Endothelial cell of umbilical vein (primary cell): Measurements from ENCODE around the gene IBTK. TPM values are rescaled to one million over a fixed set of nuclear protein-coding genes. Genes with fewer than 3 reads are reported as not detected.

ENCODE experiments used
- BruUV-seq: library from RNA; stranded (reverse); fragments of 400-500 nt; replicated peaks from 2 replicates; lab custom pipeline; 2021; lab: Mats Ljungman, UMichigan
- CTCF ChIA-PET: fragments of 300-600, 350-600 bp; sonication (Branson Sonifier 250); formaldehyde crosslinking; loops from one replicate; lab custom pipeline; 2021; ENCODE audit warnings: antibody characterized with exemption, inconsistent platforms; lab: Charles Lee
- POLR2A ChIA-PET: fragments of 300-600, 350-600 bp; sonication (Branson Sonifier 250); formaldehyde crosslinking; loops from one replicate; lab custom pipeline; 2021; ENCODE audit warnings: antibody characterized with exemption, inconsistent platforms; lab: Charles Lee
- DNase-seq: peaks from one replicate; pipeline ENCODE4 v3.0.0-alpha.2; 2011; ENCODE audit warnings: low read depth, low spot score
- FAIRE-seq: peaks from 2 replicates; lab custom pipeline; 2011; peaks lifted over from hg19 to GRCh38; lab: Jason Lieb, UNC
- H2AFZ ChIP-seq: 2 replicates; pipeline ENCODE4 v1.6.0; 2012; ENCODE audit warnings: low read depth, low read length, control low read depth, inconsistent platforms
- H3K27ac ChIP-seq: 2 replicates; pipeline ENCODE4 v1.5.1; 2011; ENCODE audit warnings: low read depth, mild to moderate bottlenecking, control low read depth, low read length, moderate library complexity; ENCODE audit not compliant: insufficient read depth
- H3K27me3 ChIP-seq, 2 experiments: 2 replicates each; pipeline versions ENCODE4 v1.6.0 to v1.6.1; 2011; ENCODE audit warnings: low read length in 2 of 2, mixed read lengths in 1 of 2; ENCODE audit not compliant: control insufficient read depth in 2 of 2, insufficient read depth in 2 of 2
- H3K36me3 ChIP-seq, 2 experiments: 2 replicates in 1 of 2; 3 replicates in 1 of 2; pipeline ENCODE4 v1.5.1; 2011; ENCODE audit warnings: low read length in 2 of 2, mild to moderate bottlenecking in 1 of 2, moderate library complexity in 1 of 2; ENCODE audit not compliant: control insufficient read depth in 2 of 2, insufficient read depth in 2 of 2; ENCODE audit errors: extremely low read depth in 1 of 2
- H3K4me1 ChIP-seq: 3 replicates; pipeline ENCODE4 v1.5.1; 2011; ENCODE audit warnings: mild to moderate bottlenecking, low read length; ENCODE audit not compliant: control insufficient read depth, insufficient read depth; ENCODE audit errors: extremely low read depth
- H3K4me2 ChIP-seq: 2 replicates; pipeline ENCODE4 v1.6.1; 2011; ENCODE audit warnings: low read length, control low read depth, mixed read lengths; ENCODE audit not compliant: insufficient read depth
- H3K4me3 ChIP-seq, 3 experiments: fragments of 200-600 bp in 1 of 3; sonication (generic), shearing (Covaris generic) in 1 of 3; replicated peaks in 1 of 3; 2 replicates each; pipeline ENCODE4 v1.5.1; 2011 to 2016; ENCODE audit warnings: control low read depth in 3 of 3, low read length in 3 of 3, mild to moderate bottlenecking in 2 of 3, inconsistent platforms in 1 of 3, low read depth in 1 of 3, moderate library complexity in 1 of 3; ENCODE audit not compliant: insufficient read depth in 1 of 3
- H3K79me2 ChIP-seq: 2 replicates; pipeline ENCODE4 v1.6.0; 2012; ENCODE audit warnings: low read length, inconsistent platforms; ENCODE audit not compliant: control insufficient read depth, insufficient read depth
- H3K9ac ChIP-seq: replicated peaks from 2 replicates; pipeline ENCODE3; 2011; ENCODE audit warnings: low read length, control low read depth; ENCODE audit not compliant: insufficient read depth; ENCODE audit errors: extremely low read depth
- H3K9me1 ChIP-seq: replicated peaks from 3 replicates; pipeline ENCODE4 v1.6.0; 2011; ENCODE audit warnings: mild to moderate bottlenecking, low read length; ENCODE audit not compliant: control insufficient read depth, insufficient read depth; ENCODE audit errors: extremely low read depth
- H3K9me3 ChIP-seq: replicated peaks from 2 replicates; pipeline ENCODE4 v1.5.1; 2012; ENCODE audit warnings: low read length, inconsistent platforms; ENCODE audit not compliant: control insufficient read depth, insufficient read depth
- H4K20me1 ChIP-seq: replicated peaks from 2 replicates; pipeline ENCODE3; 2011; ENCODE audit warnings: mild to moderate bottlenecking, low read length; ENCODE audit not compliant: control insufficient read depth, insufficient read depth; ENCODE audit errors: extremely low read depth
- CTCF ChIP-seq, 2 donors: IDR thresholded peaks; 1 replicate in 1 of 2; 2 replicates in 1 of 2; pipeline ENCODE4 v1.5.1; 2011; ENCODE audit warnings: low read length in 2 of 2, mild to moderate bottlenecking in 2 of 2, moderate library complexity in 2 of 2, control low read depth in 1 of 2, inconsistent platforms in 1 of 2, low read depth in 1 of 2; ENCODE audit not compliant: insufficient read depth in 1 of 2; ENCODE audit errors: extremely low read depth in 1 of 2
- EZH2 ChIP-seq: IDR thresholded peaks from 2 replicates; pipeline ENCODE4 v1.6.1; 2012; ENCODE audit warnings: borderline replicate concordance, low read depth, mild to moderate bottlenecking, moderate library complexity, low read length, inconsistent platforms; ENCODE audit not compliant: severe bottlenecking
- FOS ChIP-seq: IDR thresholded peaks from 2 replicates; pipeline ENCODE4 v1.6.1; 2011; ENCODE audit warnings: mild to moderate bottlenecking, low read length, moderate library complexity, borderline replicate concordance; ENCODE audit not compliant: insufficient read depth
- GATA2 ChIP-seq: IDR thresholded peaks from 2 replicates; pipeline ENCODE4 v1.7.0; 2011; ENCODE audit warnings: low read depth, mild to moderate bottlenecking, moderate library complexity, mixed read lengths, low read length; ENCODE audit not compliant: insufficient read length, insufficient read depth
- JUN ChIP-seq: IDR thresholded peaks from 2 replicates; pipeline ENCODE4 v1.6.1; 2011; ENCODE audit warnings: borderline replicate concordance, low read depth; ENCODE audit not compliant: insufficient read length, insufficient read depth
- MYC ChIP-seq: IDR thresholded peaks from one replicate; pipeline ENCODE4 v1.6.1; 2011; ENCODE audit warnings: mild to moderate bottlenecking, low read depth, low read length
- POLR2A ChIP-seq: IDR thresholded peaks from 2 replicates; pipeline ENCODE4 v1.6.1; 2012; ENCODE audit warnings: low read depth, mild to moderate bottlenecking, control low read depth, low read length
- POLR2AphosphoS5 ChIP-seq: IDR thresholded peaks from 2 replicates; pipeline ENCODE4 v1.6.1; 2012; ENCODE audit warnings: low read depth, mild to moderate bottlenecking, control low read depth, low read length, moderate library complexity; ENCODE audit not compliant: insufficient read depth
- dilution Hi-C: fragments of 300-500 bp; cut with MboI; formaldehyde crosslinking; loops from one replicate; pipeline ENCODE4 v1.15.0; 2019; ENCODE audit warnings: low sequenced_read_pairs; ENCODE audit not compliant: extremely low pct_ligation_motif_present
- intact Hi-C: fragments of 100-400 bp; cut with micrococcal nuclease; formaldehyde crosslinking; loops from one replicate; pipeline ENCODE4 v1.10.0; 2022
- polyA plus RNA-seq, 4 experiments: library from polyadenylated mRNA; depleted of rRNA in 3 of 4; stranded (reverse) in 3 of 4; unstranded in 1 of 4; fragments of >200 nt; gene quantifications; 2 replicates each; pipeline versions ENCODE4 v1.2.1 to v1.2.3, GENCODE V29; 2011 to 2012; ENCODE audit warnings: missing spikeins in 1 of 4
- total RNA-seq: library from RNA; stranded (reverse); gene quantifications from 2 replicates; pipeline ENCODE4 v1.2.3, GENCODE V29; 2021
- TF ChIP-seq, protein P1 (sequence below): IDR thresholded peaks from 2 replicates; pipeline ENCODE4 v1.6.1; 2011; ENCODE audit not compliant: insufficient read depth, insufficient read length

The IBTK gene
- total and polyA plus RNA-seq, 2 donors (not counting 3 experiments of a cell fraction or from before 2014, with no cell fraction given): 6.7 to 30.5 TPM

DNA sequence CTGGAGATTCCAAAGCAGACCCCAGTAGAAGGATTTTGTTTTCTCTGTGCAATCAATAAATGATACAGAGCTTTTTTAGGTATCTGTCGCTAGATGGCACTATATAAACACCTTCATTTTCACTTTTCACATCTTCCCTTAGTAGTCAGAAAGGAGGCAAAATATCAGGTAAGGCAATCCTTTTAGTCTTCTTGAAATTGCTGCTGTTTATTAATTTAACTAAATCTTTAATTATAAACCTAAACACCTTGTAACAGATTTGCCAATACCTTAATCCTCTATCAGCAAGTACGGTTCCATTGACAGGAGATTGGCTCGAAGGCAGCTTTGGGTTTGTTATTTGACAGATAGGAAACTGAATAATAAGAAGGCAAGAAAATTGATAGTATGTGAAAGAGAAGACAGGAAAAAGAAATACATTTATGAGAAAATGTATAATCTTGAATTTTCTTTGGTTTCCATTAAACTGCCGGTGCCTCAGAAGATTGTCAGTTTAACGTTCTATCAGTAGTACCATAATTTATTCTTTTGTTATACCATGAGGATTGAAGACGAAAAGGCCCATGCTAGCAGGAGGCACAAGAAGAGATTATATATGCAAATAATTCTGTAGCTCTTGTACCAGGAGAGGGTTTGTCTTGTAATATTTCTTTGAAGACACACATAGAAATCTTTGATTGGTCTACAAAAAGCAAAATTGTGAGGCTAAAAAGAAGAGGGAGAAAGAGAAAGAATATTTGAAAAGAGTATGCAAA lies 23.5 kb upstream of the IBTK start:
- Histone ChIP-seq H2AFZ (no peak overlapping the region), H3K79me2 (no peaks in the 10 kb centered on the region), H3K36me3 (no peaks in the 10 kb centered on the region), H3K4me3 (no peak overlapping the region), H3K4me1 (no peaks in the 10 kb centered on the region), H3K4me2 (no peak overlapping the region), H4K20me1 (no peaks in the 10 kb centered on the region), H3K9me1 (no peaks in the 10 kb centered on the region), H3K27ac (no peak overlapping the region), H3K9ac (no peak overlapping the region), H3K27me3 (peaks cover 3 to 4% of the 10 kb centered on the region in 2 experiments), H3K9me3 (no peaks in the 10 kb centered on the region)
- FAIRE-seq (peak; percentile 89), DNase-seq (peak; percentile 32)
- intact Hi-C loops (loop anchor here (1.0 to 5.0 kb wide), 4 partner anchors 91 to 784 kb away; partner anchors contain the start of gene TPBG), dilution Hi-C loops (no loop called here)
- CTCF ChIA-PET: interaction anchor here (0.6 to 6.5 kb wide), 39 partner anchors 9 to 1265 kb away, joined by 3 to 168 read pairs (median 4); partner anchors contain the start of genes DOP1A, TPBG and UBE3D
- POLR2A ChIA-PET: no interaction called here
- no TSS peak for BruUV-seq
- TF ChIP-seq CTCF (IDR thresholded peaks at IDR 0.05; ENCODE audit: extremely low read depth in 1 of 2, insufficient read depth in 1 of 2, low read depth in 1 of 2, low read length in 2 of 2) (peak; percentile 27 to 48), GATA2 (no peak)

- DNase-seq (peak; percentile 40), FAIRE-seq (no peak)
- ChIA-PET CTCF (interaction anchor here (5.1 to 6.5 kb wide), 2 partner anchors 788 to 798 kb away, joined by 41 to 168 read pairs; partner anchors contain the start of genes DOP1A and UBE3D), POLR2A (no interaction called here)
- Histone ChIP-seq H4K20me1 (no peaks in the 10 kb centered on the region), H3K4me3 (no peak overlapping the region), H2AFZ (no peak overlapping the region), H3K27ac (no peak overlapping the region), H3K9me3 (no peaks in the 10 kb centered on the region), H3K4me2 (no peak overlapping the region), H3K27me3 (peaks cover 0 to 4% of the 10 kb centered on the region in 2 experiments), H3K9ac (no peak overlapping the region), H3K79me2 (no peaks in the 10 kb centered on the region), H3K36me3 (no peaks in the 10 kb centered on the region), H3K4me1 (no peaks in the 10 kb centered on the region), H3K9me1 (no peaks in the 10 kb centered on the region)
- BruUV-seq: no TSS peak
- intact Hi-C loops: no loop called here
- dilution Hi-C loops: no loop called here
- no peak for TF ChIP-seq EZH2
- no peak for TF ChIP-seq FOS
- no peak for TF ChIP-seq JUN
- no peak for TF ChIP-seq POLR2AphosphoS5
- no peak for TF ChIP-seq POLR2A
- TF ChIP-seq CTCF (IDR thresholded peaks at IDR 0.05; ENCODE audit: extremely low read depth in 1 of 2, insufficient read depth in 1 of 2, low read depth in 1 of 2, low read length in 2 of 2): no peak
- no peak for TF ChIP-seq MYC
- TF ChIP-seq, protein P1, sequence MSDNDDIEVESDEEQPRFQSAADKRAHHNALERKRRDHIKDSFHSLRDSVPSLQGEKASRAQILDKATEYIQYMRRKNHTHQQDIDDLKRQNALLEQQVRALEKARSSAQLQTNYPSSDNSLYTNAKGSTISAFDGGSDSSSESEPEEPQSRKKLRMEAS: no peak
- TF ChIP-seq GATA2: no peak
These were observed 20.8 kb upstream of the IBTK start for GRCh38 chr6:82268301-82268846.
